Measurements from ENCODE around the gene IP6K1.
A peak's percentile ranks its signal among the peaks of the same experiment; 100 is the strongest.
"Not testable (repeated sequence)": the region's sequence is repeated elsewhere in the genome, so short reads cannot be mapped to it uniquely, and the experiment has no call there.

Gene IP6K1

DNA sequence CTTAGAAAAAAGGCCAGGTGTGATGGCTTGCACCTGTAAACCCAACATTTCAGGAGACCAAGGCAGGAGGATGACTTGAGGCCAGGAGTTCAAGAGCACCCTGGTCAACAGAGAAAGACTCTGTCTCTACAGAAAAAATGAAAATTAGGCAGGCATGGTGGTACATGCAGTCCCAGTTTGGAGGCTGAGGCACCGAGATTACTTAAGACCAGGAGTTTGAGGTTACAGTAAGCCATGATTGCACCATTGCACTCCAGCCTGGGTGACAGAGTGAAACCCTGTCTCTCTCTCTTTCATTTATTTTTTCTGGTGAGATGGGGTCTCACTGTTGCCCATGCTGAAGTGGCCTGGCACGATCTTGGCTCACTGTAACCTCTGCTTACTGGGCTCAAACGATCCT lies 24.7 kb downstream of the IP6K1 start:
- no peak for DNase-seq

DNA sequence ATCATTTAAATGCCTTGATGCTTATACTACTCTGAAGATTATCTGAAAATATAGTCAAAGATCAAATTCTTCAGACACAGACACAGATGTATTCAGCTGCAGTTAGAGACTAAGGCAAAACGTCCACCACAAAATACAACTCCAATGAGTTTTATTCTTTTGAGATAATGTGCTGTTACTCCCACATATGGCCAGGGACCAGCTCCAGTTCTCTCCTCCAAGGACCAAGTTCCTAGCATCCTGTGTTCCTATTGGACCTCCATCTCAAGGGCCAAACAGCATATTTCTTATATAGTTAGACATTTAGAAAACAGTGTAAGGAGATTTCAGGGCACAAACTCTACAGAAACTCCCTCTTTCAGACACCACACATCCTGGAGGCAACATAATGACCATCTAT lies 27.1 kb downstream of the IP6K1 start:
- DNase-seq: no peak

DNA sequence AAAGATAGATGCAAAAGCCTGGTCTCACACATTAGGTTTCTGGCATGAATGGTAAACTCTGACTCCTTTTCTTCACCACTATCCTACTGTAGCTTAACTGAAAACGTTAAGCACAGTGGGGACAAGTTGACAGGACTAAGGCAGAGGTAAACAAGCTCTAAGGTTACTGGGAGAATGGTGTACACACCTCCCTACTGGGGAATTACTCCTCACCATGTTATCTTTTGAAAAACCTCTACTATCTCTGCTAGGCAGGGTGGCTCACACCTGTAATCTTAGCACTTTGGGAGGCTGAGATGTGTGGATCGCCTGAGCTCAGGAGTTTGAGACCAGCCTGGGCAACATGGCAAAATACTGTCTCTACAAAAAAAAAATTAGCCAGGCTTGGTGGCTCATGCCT lies 29.1 kb downstream of the IP6K1 start:
- DNase-seq: no peak

DNA sequence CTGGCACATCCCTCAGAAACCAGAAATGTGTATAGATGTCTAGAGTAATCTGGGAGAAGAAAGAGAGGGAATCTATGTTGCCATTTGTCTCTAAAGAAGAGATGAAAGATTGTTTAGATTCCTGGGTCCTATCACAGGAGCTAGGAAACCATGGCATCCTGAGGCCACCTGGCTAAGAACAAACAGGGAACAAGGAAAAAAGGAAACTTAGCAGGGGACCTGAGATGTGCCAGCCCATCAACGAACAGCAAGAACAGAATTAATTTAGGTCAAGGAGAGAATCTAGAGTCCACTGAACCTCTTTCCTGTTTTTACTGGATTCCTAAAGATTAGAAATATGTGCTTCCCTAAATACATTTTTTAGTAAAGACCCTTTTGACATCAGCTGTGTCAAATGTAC lies 30.3 kb downstream of the IP6K1 start:
- DNase-seq: no peak

DNA sequence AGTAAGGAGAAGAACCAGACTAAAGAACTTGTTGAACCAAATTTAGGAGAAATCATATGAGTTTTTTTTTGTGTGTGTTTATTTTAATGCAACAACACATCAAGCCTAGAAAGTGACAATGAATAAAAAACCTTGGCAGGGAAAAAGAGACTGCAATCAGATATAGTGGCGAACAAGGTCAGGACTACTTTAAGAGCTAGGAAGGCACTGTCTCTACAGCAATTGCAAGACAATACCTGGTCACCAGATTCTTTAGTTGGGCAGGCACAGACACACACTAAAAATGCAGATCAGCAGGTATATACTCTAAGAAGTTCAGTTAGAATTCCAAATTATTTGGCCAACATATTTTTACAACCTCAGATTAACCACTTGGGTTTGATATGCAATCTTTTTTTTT lies 31.8 kb downstream of the IP6K1 start:
- DNase-seq: no peak

DNA sequence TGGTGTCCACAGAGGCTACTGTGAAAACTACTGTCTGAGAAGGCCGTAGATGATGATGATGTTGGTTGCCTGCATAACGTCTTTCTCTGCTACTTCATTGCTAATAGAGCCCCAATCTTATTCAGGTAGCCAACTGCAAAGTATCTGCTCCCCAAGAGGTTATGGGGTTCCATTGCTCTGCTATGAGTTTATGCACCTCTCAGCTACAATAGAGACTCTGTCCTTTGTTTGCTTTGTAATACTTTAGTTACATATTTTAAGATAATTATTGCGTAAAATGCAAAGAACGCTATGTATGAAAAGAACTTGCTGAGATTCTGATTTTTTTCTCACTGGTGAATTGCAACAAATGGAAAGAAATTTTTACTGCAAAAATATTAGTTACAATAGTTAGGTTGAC lies 34.8 kb downstream of the IP6K1 start:
- DNase-seq: no peak

DNA sequence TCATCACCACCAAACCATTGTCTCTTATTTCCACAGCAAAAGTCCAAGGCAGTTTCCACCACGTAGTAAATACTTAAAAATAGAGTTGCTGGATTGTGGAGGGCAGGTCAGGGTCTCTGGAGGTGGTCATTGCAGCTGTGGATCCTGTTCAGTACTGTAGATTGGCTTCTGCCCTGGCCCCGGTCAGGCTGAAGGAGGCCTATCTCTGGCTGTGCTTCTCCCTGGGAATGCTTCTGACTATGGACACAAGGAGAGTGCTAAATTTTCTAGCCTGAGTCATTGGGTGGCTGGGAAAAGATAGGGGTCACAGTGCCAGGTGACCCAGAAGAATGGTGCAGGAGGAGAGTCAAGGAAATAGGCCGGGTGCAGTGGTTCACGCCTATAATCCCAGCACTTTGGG lies 36.3 kb downstream of the IP6K1 start:
- no peak for DNase-seq

DNA sequence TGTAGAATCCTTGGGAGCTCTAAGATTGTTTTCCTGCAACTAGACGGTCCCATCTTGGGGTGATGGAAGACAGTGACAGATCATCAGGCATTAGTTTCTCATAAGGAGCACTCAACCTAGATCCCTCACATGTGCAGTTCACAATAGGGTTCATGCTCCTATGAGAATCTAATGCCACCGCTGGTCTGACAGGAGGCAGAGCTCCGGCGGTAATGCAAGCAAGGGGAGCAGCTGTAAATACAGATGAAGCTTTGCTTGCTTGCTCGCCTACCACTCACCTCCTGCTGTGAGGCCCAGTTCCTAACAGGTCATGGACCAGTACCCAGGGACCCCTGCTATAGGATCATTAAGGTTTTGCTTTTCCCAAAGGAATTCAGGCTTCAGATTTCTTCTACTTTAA lies 37.5 kb downstream of the IP6K1 start:
- not testable (repeated sequence) for DNase-seq

DNA sequence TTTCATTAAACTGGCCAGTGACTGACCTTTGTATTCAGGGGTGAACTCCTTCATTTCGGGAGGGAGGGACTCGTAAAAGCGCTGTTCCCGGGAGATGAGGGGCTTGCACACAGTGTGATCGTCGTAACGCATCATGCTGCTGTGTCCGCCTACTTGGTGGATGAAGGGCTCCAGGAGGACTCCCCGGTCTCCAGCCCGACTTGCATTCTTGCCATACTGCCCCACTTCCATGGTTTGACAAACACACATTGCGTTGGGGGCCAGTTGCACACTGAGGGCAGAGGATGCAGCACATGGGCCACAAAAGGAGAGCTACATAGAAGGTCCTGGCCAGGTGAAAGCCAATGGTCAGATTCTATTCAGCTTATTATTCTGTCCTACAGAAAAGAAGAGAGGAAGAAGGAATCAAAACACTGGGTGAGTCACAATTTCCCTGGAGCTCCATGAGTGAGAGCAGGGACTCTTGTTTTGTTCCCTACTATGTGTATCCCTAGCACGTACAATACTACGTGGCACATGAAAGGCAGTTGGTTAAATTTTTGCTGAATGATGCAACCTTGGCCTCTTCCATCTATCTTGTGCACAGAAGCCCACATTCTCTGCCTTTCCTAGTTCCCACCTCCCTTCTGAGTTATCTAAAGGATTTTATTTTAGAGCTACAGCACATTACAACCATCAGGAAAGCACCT lies 38.4 kb downstream of the IP6K1 start:
- no peak for DNase-seq

DNA sequence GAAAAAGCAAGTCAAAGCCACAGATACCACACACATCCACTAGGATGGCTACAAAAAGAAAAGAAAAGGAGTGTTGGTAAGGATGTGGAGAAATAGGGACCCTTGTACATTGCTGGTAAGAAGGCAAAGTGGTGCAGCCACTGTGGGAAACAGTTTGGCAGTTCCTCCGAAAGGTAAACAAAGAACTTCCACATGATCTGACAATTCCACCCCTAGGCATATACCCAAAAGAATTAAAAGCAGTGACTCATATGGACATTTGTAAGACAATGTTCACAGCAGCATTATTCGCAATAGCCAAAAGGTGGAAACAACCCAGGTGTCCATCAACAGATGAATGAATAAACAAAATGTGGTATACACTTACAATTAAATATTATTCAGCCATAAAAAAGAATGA lies 40.4 kb downstream of the IP6K1 start:
- no peak for DNase-seq

DNA sequence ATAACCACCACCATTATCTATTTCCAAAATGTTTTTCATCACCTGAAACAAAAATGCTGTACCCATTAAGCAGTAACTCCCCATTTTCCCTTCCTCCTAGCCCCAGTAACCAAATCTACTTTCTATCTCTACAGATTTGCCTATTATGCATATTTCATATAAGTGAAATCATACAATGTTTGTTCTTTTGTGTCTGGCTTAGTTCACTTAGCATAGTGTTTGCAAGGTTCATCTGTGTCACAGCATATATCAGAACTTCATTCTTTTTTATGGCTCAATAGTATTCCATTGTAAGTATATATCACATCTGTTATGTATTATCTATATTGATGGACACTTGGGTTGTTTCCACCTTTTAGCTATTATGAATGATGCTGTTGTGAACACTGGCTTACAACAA lies 45.9 kb downstream of the IP6K1 start:
- no peak for DNase-seq

DNA sequence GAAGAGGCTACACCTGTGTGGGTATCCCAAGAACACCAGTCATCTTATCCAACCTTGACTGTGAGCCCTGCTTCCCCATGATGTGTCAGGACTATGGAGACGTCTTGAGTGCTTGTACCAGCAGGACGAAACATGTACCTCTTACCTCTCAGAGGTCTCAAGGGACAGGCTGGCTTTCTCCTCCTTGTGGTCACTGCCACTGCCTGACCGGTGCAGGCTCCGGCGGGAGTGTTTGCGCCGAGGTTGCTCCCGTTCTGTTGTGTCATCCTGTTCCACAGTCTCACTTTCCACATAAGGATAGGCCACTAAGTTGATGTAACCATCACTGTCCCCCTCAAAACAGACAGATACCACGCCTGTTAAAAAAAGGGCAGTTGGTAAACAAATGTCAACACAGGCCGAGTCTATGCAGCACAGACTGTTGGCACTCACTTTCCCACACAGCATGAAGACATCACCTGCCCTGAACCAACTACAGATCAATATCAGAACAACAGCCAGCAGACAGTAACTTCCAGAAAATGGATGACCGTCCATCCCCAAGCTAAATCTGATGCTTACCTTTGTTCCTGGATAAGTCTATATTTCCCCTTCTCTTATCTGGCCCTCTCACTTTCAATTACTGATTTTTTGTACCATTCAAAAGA lies 48.2 kb downstream of the IP6K1 start:
- no peak for DNase-seq

DNA sequence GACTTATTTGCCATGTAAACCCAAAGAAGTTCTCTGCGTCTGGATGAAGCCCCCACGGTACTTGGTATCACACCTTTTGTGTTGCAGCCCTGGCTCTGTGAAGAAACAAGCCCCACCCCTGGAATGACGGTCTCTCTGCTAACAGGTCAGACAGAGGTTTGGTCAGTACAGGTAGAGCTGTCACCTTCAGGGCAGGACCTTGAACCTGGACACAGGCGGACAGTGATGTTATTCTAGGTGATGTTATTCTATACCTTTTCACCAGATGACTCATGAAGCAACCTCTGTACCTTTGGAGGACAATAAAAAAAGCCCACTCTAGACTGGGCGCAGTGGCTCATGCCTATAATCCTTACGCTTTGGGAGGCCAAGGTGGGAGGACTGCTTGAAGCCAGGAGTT lies 51.6 kb downstream of the IP6K1 start:
- no peak for DNase-seq

DNA sequence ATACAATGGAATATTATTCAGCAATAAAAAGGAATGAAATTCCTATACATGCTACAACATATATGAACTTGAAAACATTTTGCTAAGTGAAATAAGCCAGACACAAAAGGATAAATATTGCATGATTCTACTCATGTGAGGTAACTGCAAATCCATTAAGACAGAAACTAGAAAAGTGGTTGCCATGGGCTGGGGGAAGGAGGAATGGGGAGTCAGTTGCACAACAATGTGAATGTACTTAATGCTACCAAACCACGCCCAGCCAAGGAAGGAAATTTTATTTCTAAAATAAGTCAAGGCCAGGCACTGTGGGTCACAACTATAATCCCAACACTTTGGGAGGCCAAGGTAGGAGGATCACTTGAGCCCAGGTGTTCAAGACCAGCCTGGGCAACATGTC lies 52.8 kb downstream of the IP6K1 start:
- DNase-seq: no peak

DNA sequence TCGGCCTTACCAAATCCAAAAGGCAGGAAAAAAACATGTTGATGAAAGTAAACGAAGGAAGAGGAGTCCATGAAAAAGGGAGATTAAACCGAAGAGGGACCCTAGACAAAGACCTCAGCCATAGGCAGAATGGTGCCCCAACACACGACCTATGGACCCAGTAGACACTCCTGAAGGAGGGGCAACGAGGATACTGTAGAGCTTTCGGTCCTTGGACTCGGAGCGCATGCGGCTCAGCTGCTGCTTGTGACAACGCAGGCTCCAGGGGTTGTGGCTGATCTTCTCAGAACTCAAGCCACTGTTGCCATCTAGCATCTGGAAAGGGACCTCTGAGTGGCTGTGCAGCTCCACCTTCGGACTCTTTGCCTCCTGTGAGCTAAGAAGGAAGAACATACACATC lies 53.7 kb downstream of the IP6K1 start:
- no peak for DNase-seq

DNA sequence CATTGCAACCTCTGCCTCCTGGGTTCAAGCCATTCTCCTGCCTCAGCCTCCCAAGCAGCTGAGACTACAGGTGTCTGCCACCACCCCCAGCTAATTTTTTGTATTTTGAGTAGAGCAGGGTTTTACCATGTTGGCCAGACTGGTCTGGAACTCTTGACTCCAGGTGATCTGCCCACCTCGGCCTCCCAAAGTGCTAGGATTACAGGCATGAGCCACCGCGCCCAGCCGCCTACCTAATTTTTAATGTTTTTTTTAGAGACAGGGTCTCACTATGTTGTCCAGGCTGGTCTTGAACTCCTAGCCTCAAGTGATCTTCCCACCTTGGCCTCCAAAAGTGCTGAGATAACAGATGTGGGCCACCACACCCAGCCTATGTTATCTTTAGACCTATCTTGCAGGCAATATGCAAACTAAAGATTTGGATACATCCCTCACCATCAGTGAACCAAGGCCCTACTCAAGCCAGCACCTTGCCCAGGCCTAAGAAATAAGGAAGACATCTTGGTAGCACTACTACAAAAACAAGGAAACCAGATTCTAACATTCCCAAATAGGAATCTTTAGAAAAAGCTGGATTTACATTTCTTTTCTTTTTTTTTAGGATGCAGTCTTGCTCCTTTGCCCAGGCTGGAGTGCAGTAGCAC lies 56.3 kb downstream of the IP6K1 start:
- DNase-seq: no peak

DNA sequence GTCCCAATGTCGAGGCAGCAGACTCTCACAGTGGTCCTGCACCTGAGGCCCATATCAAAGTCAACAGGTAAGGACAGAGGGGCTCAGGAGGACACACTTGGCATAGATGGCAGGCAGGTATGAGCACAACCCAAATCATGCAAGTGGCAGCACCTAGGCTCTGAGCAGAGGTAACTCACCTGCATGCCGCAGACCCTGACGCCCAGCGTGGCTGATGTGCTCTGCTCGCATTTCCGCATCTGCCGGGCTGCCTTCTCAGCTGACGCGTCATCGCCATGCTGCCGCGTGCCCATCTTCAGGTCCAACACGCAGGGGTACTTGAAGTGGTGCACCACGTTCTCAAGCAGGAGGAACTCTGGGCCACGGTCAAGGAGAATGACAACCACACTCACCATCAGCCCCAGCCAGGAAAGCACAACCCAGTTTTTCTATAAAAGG lies 58.4 kb downstream of the IP6K1 start:
- no peak for DNase-seq

DNA sequence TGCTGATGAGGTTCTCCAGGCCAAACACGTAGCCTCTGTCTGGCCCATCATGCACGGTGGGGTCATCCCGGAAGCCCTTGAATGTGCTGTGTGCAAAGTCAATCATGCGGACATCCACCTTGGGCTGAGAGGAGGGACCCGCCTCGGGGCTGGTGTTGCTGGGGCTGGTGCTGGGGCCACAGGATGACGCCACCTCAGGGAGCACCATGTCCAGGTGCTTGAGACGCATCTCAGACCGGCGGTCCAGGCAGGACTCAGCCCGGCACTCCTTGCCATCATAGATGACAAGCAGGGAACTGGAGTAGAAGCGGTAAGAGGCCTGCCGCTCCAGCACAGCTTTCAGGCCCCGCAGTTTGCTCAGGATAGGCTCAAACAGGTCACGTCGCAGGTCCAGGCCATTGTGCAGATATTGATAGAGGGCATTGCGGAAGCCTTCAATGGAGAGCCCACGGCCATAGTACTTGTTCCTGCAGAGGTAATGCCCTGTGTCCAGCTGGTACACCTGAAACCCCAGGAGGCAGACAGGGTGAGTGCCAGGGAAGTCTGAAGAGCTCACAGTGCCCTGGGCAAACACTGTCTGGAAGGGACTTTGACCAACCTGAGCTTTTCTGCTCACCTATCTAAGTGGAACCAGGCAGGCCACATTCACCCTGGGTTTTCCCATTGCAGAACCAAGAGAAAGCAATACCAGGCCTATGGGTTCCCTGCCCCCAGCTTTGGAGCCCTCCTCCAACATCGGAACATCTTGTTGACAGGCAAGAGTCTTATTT lies 59.0 kb downstream of the IP6K1 start:
- DNase-seq: no peak

DNA sequence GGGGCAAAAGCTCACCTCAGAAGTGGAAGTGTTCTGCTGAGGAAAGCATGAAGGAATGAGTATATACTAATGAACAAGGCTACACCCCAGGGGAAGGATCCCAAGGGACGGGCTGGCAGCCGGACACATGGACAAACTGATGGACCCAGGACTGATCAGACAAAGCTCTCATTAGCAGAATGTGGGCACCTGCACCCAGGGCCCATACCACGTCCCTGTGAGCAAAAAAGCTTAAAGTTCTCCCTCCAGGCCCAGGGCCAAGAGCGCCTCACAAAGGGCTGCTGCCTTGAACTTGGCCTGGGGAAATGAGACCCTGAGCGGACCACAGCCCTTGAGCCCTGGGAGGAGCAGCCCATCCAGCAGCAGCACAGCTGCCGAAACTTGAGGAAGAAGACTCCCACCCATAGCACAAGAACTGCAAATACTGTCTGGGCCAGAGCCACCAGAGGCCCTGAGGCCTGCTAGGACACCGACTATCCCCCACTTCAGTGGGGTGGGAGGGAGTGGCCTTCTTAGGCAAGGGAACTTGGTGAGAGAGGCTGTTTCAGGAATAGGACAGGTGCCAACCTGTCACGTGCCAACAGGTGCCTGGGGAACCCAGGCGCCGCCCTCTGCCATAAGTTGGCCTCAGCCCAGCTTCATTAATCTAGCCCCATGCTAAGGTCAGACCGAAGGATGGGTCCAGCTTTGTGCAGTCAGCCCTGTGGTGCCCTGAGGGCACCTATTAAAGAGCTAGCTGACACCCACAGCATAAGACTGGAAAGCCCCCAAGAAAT lies 60.2 kb downstream of the IP6K1 start:
- no peak for DNase-seq

DNA sequence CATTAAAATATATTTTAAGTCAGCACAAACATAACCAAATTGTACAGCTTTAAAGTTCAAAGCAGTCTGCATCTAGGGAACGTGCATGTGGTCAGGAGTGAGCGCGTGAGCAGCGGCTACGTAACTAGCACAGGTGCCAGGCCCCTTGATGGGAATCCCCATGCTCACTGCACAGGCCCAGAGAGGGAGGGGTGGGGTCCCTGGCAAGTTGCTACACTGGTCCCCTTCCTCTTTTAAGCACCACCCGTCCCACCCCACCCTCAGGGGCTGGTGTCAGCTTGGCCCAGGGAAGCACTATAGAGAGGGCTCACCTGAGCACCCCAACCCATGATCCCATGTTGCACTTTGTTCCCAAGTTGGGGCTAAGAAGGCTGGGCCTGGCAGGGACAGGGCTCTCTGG lies 61.8 kb downstream of the IP6K1 start:
- no peak for DNase-seq

DNA sequence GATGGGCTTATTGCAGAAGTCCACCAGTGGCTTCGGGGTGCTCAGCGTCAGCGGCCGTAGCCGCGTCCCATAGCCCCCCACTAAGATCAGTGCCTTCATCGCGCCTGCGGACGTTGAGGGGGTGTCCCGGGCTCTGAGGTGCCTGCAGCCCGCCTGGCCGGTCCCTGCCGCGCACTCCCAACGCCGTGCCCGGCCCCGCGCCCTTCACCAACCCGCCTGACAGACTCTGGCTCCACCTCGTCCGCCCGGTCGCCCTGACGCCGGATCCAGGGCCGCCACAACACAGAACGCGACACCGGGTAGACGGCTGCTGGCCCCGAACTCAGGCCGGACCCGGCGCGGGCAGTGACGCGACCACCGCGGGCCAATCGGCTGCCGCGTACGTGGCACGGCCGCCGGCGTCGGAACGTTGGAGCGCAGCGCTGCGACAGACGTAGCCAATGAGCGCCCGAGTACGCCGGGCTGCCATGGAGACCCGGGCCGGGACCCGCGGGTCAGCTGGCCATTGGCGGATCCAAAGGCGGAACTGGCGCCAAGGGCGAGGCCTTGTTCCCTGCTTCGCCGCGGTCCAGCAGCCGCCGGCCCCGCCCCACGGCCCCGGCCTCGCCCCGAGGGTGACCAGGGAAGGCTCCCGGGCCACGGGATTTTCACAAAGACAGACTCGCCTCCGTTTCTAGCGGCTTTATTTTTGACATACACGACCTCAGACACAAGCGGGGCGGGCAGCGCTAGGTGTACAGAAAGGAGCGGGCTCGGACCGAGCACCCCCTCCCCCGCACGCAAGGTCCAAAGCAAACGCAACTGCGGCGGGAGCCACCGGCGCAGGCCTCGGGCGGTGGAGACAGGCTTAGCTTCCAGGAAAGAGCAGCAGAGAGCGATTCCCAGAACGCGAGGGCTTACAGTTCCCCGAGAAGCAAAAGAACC lies 62.5 kb downstream of the IP6K1 start, which contains the start of gene GMPPB:
Gene GMPPB, minus strand, starts transcription at position 324 of the 924 bp plus-strand sequence. Its CDS starts 225 bp downstream, at position 99.
- peak; percentile 79 for DNase-seq

DNA sequence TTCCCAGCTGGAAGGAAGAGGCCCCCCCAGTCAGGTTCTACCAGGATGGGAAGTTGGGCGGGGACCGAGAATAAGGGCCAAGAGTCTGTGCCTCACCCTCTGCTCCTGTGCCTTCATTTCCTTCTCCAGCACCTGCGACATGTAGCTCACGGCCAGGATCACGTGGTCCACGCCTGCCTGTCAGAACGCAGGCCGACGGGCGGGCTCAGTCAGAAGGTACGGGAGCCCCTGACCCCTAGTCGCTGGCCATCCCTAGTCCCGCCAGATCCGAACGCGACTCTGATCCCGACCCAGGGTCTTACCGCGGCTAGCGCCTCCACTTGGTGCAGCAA lies 63.1 kb downstream of the IP6K1 start:
- DNase-seq: no peak

Measured in NCI-H446 treated with DMSO at 0.1 percent for 48 hours (cell line).